GM23338 (cell line): ENCODE measurements around the gene LCN6. TPM values are rescaled to one million over a fixed set of nuclear protein-coding genes. Genes with fewer than 3 reads are reported as not detected.

Experiments used
- ATAC-seq: fragments of 200-7000 bp; cut with Tn5 transposase; 3 replicates; pipeline ENCODE4 v1.9.1; 2020
- DNase-seq: peaks from one replicate; pipeline ENCODE4 v3.0.0-alpha.2; 2015; ENCODE audit warnings: low spot score
- H2AFZ ChIP-seq: fragments of 200-600 bp; sonication (generic); 2 replicates; pipeline ENCODE4 v1.8.0; 2016; ENCODE audit warnings: antibody characterized with exemption, mild to moderate bottlenecking, moderate library complexity
- H3F3A ChIP-seq: fragments of 200-600 bp; sonication (generic); replicated peaks from 2 replicates; pipeline ENCODE4 v1.8.0; 2017; ENCODE audit warnings: antibody characterized with exemption, mixed run types, low read depth
- H3K27ac ChIP-seq: fragments of 200-600 bp; sonication (generic); 2 replicates; pipeline ENCODE4 v1.6.1; 2016; ENCODE audit warnings: low read depth
- H3K27me3 ChIP-seq: fragments of 200-600 bp; sonication (generic); 2 replicates; pipeline ENCODE4 v1.8.0; 2016; ENCODE audit warnings: mild to moderate bottlenecking, mixed run types, moderate library complexity; ENCODE audit not compliant: insufficient read depth
- H3K36me3 ChIP-seq: fragments of 200-600 bp; sonication (generic); 2 replicates; pipeline ENCODE4 v1.8.0; 2016; ENCODE audit warnings: mild to moderate bottlenecking; ENCODE audit not compliant: insufficient read depth
- H3K4me1 ChIP-seq: fragments of 200-600 bp; sonication (generic); 2 replicates; pipeline ENCODE4 v1.8.0; 2016; ENCODE audit warnings: mild to moderate bottlenecking, moderate library complexity; ENCODE audit not compliant: insufficient read depth
- H3K4me2 ChIP-seq: fragments of 200-600 bp; sonication (generic); 2 replicates; pipeline ENCODE4 v1.7.1; 2017; ENCODE audit warnings: mixed run types
- H3K4me3 ChIP-seq: fragments of 200-600 bp; sonication (generic); 2 replicates; pipeline ENCODE4 v1.6.1; 2016; ENCODE audit warnings: mixed run types
- H3K79me2 ChIP-seq: fragments of 200-600 bp; sonication (generic); replicated peaks from 2 replicates; pipeline ENCODE4 v1.8.0; 2017; ENCODE audit warnings: mild to moderate bottlenecking; ENCODE audit not compliant: insufficient read depth
- H3K9me2 ChIP-seq: fragments of 200-600 bp; sonication (generic); 2 replicates; pipeline ENCODE4 v1.8.0; 2017; ENCODE audit not compliant: insufficient read depth
- H4K20me1 ChIP-seq: fragments of 200-600 bp; sonication (generic); replicated peaks from 2 replicates; pipeline ENCODE4 v1.8.0; 2017; ENCODE audit warnings: mild to moderate bottlenecking; ENCODE audit not compliant: insufficient read depth
- H3K27ac Mint-ChIP-seq: 2 replicates; pipeline ENCODE4 v1.8.0; 2020; ENCODE audit warnings: inconsistent platforms, mild to moderate bottlenecking, moderate library complexity, mixed read lengths
- H3K27me3 Mint-ChIP-seq: 3 replicates; pipeline ENCODE4 v1.8.0; 2022; ENCODE audit warnings: low read depth, mild to moderate bottlenecking, moderate library complexity, mixed read lengths, inconsistent platforms; ENCODE audit not compliant: insufficient read depth, poor library complexity
- H3K36me3 Mint-ChIP-seq: 3 replicates; pipeline ENCODE4 v1.8.0; 2021; ENCODE audit warnings: low read depth, mild to moderate bottlenecking, inconsistent platforms, moderate library complexity, mixed read lengths
- H3K4me1 Mint-ChIP-seq: 3 replicates; pipeline ENCODE4 v1.8.0; 2020; ENCODE audit warnings: mild to moderate bottlenecking, inconsistent platforms, mixed read lengths
- H3K4me3 Mint-ChIP-seq: 3 replicates; pipeline ENCODE4 v1.8.0; 2021; ENCODE audit warnings: moderate library complexity, mild to moderate bottlenecking, inconsistent platforms, mixed read lengths
- H3K9me3 Mint-ChIP-seq: 3 replicates; pipeline ENCODE4 v1.8.0; 2020; ENCODE audit warnings: moderate library complexity, mild to moderate bottlenecking, inconsistent platforms, mixed read lengths
- CREB1 ChIP-seq: fragments of 250-450 bp; sonication (Bioruptor Pico); IDR thresholded peaks from 2 replicates; pipeline ENCODE4 v1.5.0; 2020; ENCODE audit warnings: low read depth, mild to moderate bottlenecking, moderate library complexity
- CTCF ChIP-seq, 2 experiments: fragments of 200-600 bp in 1 of 2; sonication (generic) in 1 of 2; conservative IDR thresholded peaks; 2 replicates each; pipeline versions ENCODE4 v1.5.1 to v1.6.1; 2016 to 2017; ENCODE audit warnings: antibody characterized with exemption in 2 of 2, low read depth in 2 of 2, mild to moderate bottlenecking in 2 of 2, moderate library complexity in 1 of 2
- ETS1 ChIP-seq: IDR thresholded peaks from 2 replicates; pipeline ENCODE4 v1.6.1; 2016; ENCODE audit warnings: antibody characterized with exemption
- EZH2 ChIP-seq: fragments of 200-600 bp; sonication (generic); IDR thresholded peaks from one replicate; pipeline ENCODE4 v1.8.0; 2017; ENCODE audit warnings: antibody characterized with exemption, mild to moderate bottlenecking, low read depth; ENCODE audit not compliant: unreplicated experiment
- EZH2phosphoT487 ChIP-seq: fragments of 200-600 bp; sonication (generic); IDR thresholded peaks from one replicate; pipeline ENCODE4 v1.8.1; 2018; ENCODE audit warnings: antibody characterized with exemption; ENCODE audit not compliant: unreplicated experiment
- JUNB ChIP-seq: IDR thresholded peaks from one replicate; pipeline ENCODE4 v1.6.1; 2016; ENCODE audit warnings: antibody characterized with exemption; ENCODE audit not compliant: unreplicated experiment
- NANOG ChIP-seq: IDR thresholded peaks from 2 replicates; pipeline ENCODE4 v1.6.1; 2016; ENCODE audit warnings: antibody characterized with exemption, borderline replicate concordance
- POLR2AphosphoS5 ChIP-seq: IDR thresholded peaks from 2 replicates; pipeline ENCODE4 v1.6.1; 2016; ENCODE audit warnings: antibody characterized with exemption, low read depth
- REST ChIP-seq: IDR thresholded peaks from one replicate; pipeline ENCODE4 v1.6.1; 2018; ENCODE audit warnings: antibody characterized with exemption; ENCODE audit not compliant: unreplicated experiment
- STAT1 ChIP-seq: IDR thresholded peaks from one replicate; pipeline ENCODE4 v1.6.1; 2016; ENCODE audit warnings: antibody characterized with exemption; ENCODE audit not compliant: unreplicated experiment
- ZNF114 ChIP-seq: fragments of 250-450 bp; sonication (Bioruptor Pico); IDR thresholded peaks from 2 replicates; pipeline ENCODE4 v1.5.0; 2020; ENCODE audit warnings: mild to moderate bottlenecking, moderate library complexity
- ZNF331 ChIP-seq: fragments of 250-450 bp; sonication (Bioruptor Pico); IDR thresholded peaks from 2 replicates; pipeline ENCODE4 v1.5.0; 2020; ENCODE audit warnings: low read depth, mild to moderate bottlenecking, moderate library complexity
- ZNF462 ChIP-seq: fragments of 250-450 bp; sonication (Bioruptor Pico); IDR thresholded peaks from 2 replicates; pipeline ENCODE4 v1.5.0; 2020; ENCODE audit warnings: mild to moderate bottlenecking, moderate library complexity
- polyA plus RNA-seq: library from polyadenylated mRNA; unstranded; fragments of >200 nt; fragmentation: Nextera tagmentation; extraction: Ambion mirVana; gene quantifications from 2 replicates; pipeline ENCODE4 v1.2.1, GENCODE V29; 2016
- total RNA-seq: library from RNA; depleted of rRNA; stranded (reverse); fragments of >200 nt; shearing (Covaris generic); gene quantifications from 2 replicates; pipeline ENCODE4 v1.2.3, GENCODE V29; 2014

LCN6 gene
- total and polyA plus RNA-seq, 2 experiments from 2014 or later = not detected

GRCh38 chr9:136784997-136785361 is 36.7 kb upstream of the LCN6 start:
- H3F3A ChIP-seq = no peaks in the 10 kb centered on the region
- H2AFZ ChIP-seq = no peak overlapping the region
- no peak for ATAC-seq
- no peaks in the 10 kb centered on the region for H3K27me3 ChIP-seq
- no peaks in the 10 kb centered on the region for H3K79me2 ChIP-seq
- H3K9me2 ChIP-seq = no peaks in the 10 kb centered on the region
- Mint-ChIP-seq H3K4me1 (peaks cover 3% of the 10 kb centered on the region; the same call in 1 of the 3 replicates), H3K4me3 (no peak overlapping the region), H3K27me3 (peaks cover 9% of the 10 kb centered on the region), H3K36me3 (no peaks in the 10 kb centered on the region), H3K27ac (no peak overlapping the region), H3K9me3 (no peaks in the 10 kb centered on the region; the same call in 2 of the 3 replicates)
- no peaks in the 10 kb centered on the region for H3K36me3 ChIP-seq
- DNase-seq = no peak
- no peak overlapping the region for H3K4me3 ChIP-seq
- H3K4me2 ChIP-seq = no peak overlapping the region
- no peaks in the 10 kb centered on the region for H3K4me1 ChIP-seq
- H4K20me1 ChIP-seq = no peaks in the 10 kb centered on the region
- no peak overlapping the region for H3K27ac ChIP-seq
- TF ChIP-seq STAT1 = no peak
- TF ChIP-seq NANOG = no peak
- TF ChIP-seq ZNF462 (CRISPR knock-in tag) = no peak
- no peak for TF ChIP-seq POLR2AphosphoS5
- TF ChIP-seq ETS1 = no peak
- no peak for TF ChIP-seq ZNF331 (CRISPR knock-in tag)
- no peak for TF ChIP-seq EZH2phosphoT487
- no peak for TF ChIP-seq REST
- TF ChIP-seq JUNB = no peak
- no peak for TF ChIP-seq ZNF114 (CRISPR knock-in tag)
- TF ChIP-seq CTCF (conservative IDR thresholded peaks at IDR 0.05; ENCODE audit: low read depth in 2 of 2) = no peak
- TF ChIP-seq CREB1 (CRISPR knock-in tag) = no peak
- no peak for TF ChIP-seq EZH2
